ENCODE measurements around the gene HJURP.

Gene HJURP

GRCh38 chr2:233794128-233794658 is 60.1 kb downstream of the HJURP start:
- no peak overlapping the region for H3K27ac ChIP-seq
- TF ChIP-seq CTCF (conservative IDR thresholded peaks at IDR 0.05): no peak
- TF ChIP-seq ZFX (IDR thresholded peaks at IDR 0.05): no peak

DNA sequence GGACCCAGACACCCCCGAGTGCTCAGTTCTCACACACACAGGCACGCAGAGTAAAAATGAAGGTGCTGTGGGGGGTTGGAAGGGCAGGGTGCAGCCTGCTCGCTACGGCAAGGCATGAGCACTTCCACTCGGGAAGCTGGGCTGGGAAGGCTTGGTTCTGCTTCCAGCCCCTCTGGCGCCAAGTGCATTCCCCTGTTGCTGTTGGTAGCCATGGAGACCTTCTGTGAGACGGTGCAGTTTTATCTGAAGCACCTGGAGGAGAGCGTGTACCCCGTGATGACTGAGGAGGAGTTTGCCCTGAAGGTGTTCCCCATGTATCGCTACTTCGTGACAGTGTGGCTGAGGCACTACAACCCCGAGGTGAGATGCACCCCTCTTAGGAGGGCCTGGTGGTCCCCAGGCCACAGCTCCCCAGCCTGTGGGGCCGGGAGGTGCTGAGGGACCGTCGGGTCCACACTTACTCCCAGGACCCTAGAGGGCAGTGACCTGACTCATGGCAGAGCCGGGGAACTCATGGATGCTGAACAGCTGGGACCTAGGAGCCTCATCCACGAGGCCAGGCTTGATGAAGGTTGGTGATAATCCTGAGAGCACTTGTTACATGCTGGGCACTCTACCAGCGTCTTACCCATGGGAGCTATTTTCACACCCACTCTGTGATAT is 60.7 kb downstream of the HJURP start:
- TF ChIP-seq ZFX (IDR thresholded peaks at IDR 0.05): no peak
- TF ChIP-seq CTCF (conservative IDR thresholded peaks at IDR 0.05): no peak
- H3K27ac ChIP-seq: no peak overlapping the region

DNA sequence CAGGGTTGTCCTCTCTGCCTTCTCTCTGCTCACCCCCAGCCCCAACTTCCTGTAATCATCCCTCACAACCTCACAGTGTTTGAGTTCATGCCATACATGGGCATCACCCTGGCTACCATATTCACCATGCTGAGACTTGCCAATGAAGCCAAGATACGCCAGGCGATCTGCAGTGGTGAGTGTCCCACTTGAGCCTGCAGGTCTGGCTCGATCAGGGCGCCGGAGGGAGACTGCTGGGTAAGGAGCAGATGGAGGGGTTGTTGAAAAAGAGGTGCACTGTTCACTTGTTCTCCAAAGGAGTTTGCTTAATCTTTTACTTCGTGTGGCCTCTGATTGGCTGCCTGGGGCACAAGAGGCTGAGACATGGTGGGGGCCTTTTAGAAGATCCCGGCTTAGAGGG is 61.6 kb downstream of the HJURP start:
- TF ChIP-seq CTCF (conservative IDR thresholded peaks at IDR 0.05) (no peak), ZFX (IDR thresholded peaks at IDR 0.05) (no peak)

DNA sequence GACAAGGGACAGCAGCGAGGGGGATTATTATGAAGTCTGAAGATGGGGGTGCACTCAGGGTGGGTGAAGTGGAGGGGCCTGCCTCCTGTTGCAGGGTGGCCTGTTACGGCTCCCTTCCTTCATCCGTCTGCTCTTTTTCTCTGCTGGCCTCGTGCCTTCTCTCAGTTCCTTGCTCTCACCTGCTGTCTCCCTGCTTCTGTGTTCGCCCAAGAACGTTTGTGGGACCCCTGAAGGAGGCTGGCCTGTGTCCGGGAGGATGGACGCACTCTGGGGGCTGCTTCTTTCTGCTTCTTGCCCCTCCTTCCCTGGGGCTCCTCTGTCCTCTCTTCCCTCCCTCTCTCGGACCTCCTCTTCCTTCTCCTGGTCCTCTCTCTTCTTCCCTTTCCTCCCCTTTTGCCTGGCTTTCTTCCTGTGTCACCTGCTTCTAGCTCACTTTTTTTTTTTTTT is 62.4 kb downstream of the HJURP start:
- no peak overlapping the region for H3K27ac ChIP-seq
- TF ChIP-seq ZFX (IDR thresholded peaks at IDR 0.05) (no peak), CTCF (conservative IDR thresholded peaks at IDR 0.05) (no peak)

More for the DNA sequence above, 61.6 kb downstream of the HJURP start:
- H3K27ac ChIP-seq: no peak overlapping the region

DNA sequence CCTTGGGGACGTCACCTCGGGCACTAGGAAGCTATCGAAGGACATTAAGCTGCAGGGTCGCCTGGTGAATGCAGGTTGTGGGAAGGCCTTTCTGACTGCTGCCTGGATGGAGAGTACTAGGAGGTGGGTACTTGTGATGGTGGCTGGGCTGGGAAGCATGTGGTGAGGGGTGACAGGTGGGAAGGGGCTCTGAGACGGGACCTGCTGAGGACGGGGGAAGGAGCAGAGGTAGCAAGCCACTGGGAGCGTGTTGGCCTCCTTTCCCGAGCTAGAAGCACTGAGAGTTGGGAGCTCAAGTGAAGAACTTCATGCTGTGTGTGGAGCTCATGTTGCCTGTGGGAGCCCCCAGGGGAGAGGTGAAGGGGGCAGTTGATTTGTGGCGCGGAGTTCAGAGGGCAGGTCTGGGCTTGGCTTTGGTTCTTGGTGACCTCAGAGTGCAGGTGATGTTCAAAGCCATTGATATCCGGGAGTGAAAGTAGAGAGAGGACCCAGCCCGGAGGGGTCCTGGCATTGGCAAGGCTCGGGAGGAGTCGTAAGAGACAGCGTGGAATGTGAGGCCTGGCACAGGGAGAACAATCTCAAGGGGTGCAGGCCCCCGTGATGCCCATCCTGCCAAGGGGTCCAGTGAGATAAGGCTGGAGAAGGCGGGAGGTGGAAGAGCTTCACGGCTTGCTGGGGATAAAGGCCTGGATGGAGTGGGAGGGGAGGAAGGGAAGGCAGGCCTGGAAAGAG is 63.0 kb downstream of the HJURP start:
- no peak overlapping the region for H3K27ac ChIP-seq
- TF ChIP-seq CTCF (conservative IDR thresholded peaks at IDR 0.05) (no peak), ZFX (IDR thresholded peaks at IDR 0.05) (no peak)

DNA sequence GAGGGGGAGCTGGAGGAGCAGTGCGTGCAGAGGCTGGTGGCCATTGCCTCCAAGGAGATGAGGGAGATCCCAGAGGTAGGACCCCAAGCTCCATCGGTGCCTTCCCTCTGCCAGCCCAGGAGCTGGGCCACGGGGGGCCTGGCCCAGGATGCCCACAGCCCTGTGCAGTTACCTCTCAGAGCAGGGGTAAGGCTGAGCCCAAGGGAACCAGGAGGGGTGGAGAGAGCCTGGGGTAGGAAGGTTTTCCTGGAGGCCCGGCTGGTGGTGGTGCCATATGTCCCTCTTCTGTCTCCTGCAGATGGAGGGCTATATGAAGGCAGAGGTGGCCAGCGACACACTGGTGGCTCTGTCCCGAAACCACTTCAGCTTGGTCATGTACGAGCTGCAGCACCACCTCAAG is 64.8 kb downstream of the HJURP start:
- H3K27ac ChIP-seq: no peak overlapping the region
- TF ChIP-seq CTCF (conservative IDR thresholded peaks at IDR 0.05) (no peak), ZFX (IDR thresholded peaks at IDR 0.05) (no peak)
